OCI-LY1 (cell line): Measurements from ENCODE around the gene G6PD.

ENCODE experiments used
- H2AFZ ChIP-seq: fragments of 200-600 bp; sonication (generic), shearing (Covaris generic); 2 replicates; pipeline ENCODE4 v1.6.0; 2014; ENCODE audit warnings: antibody characterized with exemption, mild to moderate bottlenecking, low read length
- H3F3A ChIP-seq: fragments of 200-600 bp; sonication (generic), shearing (Covaris generic); 2 replicates; pipeline ENCODE4 v1.6.0; 2014; ENCODE audit warnings: mild to moderate bottlenecking, antibody characterized with exemption, low read length, moderate library complexity; ENCODE audit not compliant: insufficient read depth
- H3K27ac ChIP-seq: fragments of 200-600 bp; sonication (generic); 2 replicates; pipeline ENCODE4 v1.5.1; 2014; ENCODE audit warnings: low read length, mixed run types, mild to moderate bottlenecking, low read depth; ENCODE audit not compliant: poor library complexity, severe bottlenecking
- H3K27me3 ChIP-seq: fragments of 200-600 bp; sonication (generic); 2 replicates; pipeline ENCODE4 v1.6.0; 2014; ENCODE audit warnings: antibody characterized with exemption, mild to moderate bottlenecking, low read length, moderate library complexity; ENCODE audit not compliant: insufficient read depth
- H3K36me3 ChIP-seq: fragments of 200-600 bp; sonication (generic); 2 replicates; pipeline ENCODE4 v1.6.1; 2014; ENCODE audit warnings: mild to moderate bottlenecking, antibody characterized with exemption, low read length, moderate library complexity, mixed read lengths; ENCODE audit not compliant: insufficient read depth
- H3K4me1 ChIP-seq: fragments of 200-600 bp; sonication (generic); 2 replicates; pipeline ENCODE4 v1.5.1; 2014; ENCODE audit warnings: mild to moderate bottlenecking, low read length, moderate library complexity; ENCODE audit not compliant: insufficient read depth, severe bottlenecking
- H3K4me2 ChIP-seq: fragments of 200-600 bp; sonication (generic), shearing (Covaris generic); 2 replicates; pipeline ENCODE4 v1.6.1; 2014; ENCODE audit warnings: low read length
- H3K4me3 ChIP-seq: fragments of 200-600 bp; sonication (generic); 2 replicates; pipeline ENCODE4 v1.5.1; 2014; ENCODE audit warnings: low read length, low read depth, mild to moderate bottlenecking, mixed read lengths; ENCODE audit not compliant: poor library complexity, severe bottlenecking
- H3K79me2 ChIP-seq: fragments of 200-600 bp; shearing (Covaris generic); 2 replicates; pipeline ENCODE4 v1.6.1; 2016; ENCODE audit warnings: mixed run types, low read length, mixed read lengths; ENCODE audit not compliant: insufficient read depth
- H3K9ac ChIP-seq: fragments of 200-600 bp; sonication (generic), shearing (Covaris generic); 2 replicates; pipeline ENCODE4 v1.6.1; 2014; ENCODE audit warnings: mild to moderate bottlenecking, low read length, mixed read lengths
- H3K9me2 ChIP-seq: fragments of 200-600 bp; sonication (generic), shearing (Covaris generic); 2 replicates; pipeline ENCODE4 v1.6.1; 2014; ENCODE audit warnings: low read depth, mild to moderate bottlenecking, low read length, mixed read lengths
- H3K9me3 ChIP-seq: fragments of 200-600 bp; shearing (Covaris generic); 2 replicates; pipeline ENCODE4 v1.6.1; 2014; ENCODE audit warnings: low read length, mixed read lengths
- H4K20me1 ChIP-seq: fragments of 200-600 bp; sonication (generic), shearing (Covaris generic); 2 replicates; pipeline ENCODE4 v1.6.0; 2016; ENCODE audit warnings: mild to moderate bottlenecking, low read length; ENCODE audit not compliant: insufficient read depth
- CTCF ChIP-seq: fragments of 200-600 bp; sonication (generic), shearing (Covaris generic); IDR thresholded peaks from 2 replicates; pipeline ENCODE4 v1.5.1; 2017; ENCODE audit warnings: mild to moderate bottlenecking, antibody characterized with exemption, low read length, moderate library complexity, mixed read lengths
- EZH2 ChIP-seq: fragments of 200-600 bp; sonication (generic), shearing (Covaris generic); IDR thresholded peaks from 2 replicates; pipeline ENCODE4 v1.8.0; 2017; ENCODE audit warnings: borderline replicate concordance, mixed run types, mild to moderate bottlenecking, antibody characterized with exemption, low read length, moderate library complexity, mixed read lengths

The G6PD gene

GRCh38 chrX:154526901-154527675 is 19.6 kb downstream of the G6PD start:
- peak overlapping the region; percentile 60 for H3K9ac ChIP-seq
- H3K4me3 ChIP-seq = peak overlapping the region; percentile 50

GRCh38 chrX:154525606-154526490 is 20.8 kb downstream of the G6PD start:
- Histone ChIP-seq H3K27me3 (no peaks in the 10 kb centered on the region), H3K4me1 (peaks cover 16% of the 10 kb centered on the region), H3K9ac (no peak overlapping the region), H4K20me1 (no peaks in the 10 kb centered on the region), H3K4me3 (no peak overlapping the region), H2AFZ (no peak overlapping the region), H3K27ac (no peak overlapping the region), H3F3A (no peaks in the 10 kb centered on the region), H3K9me2 (no peaks in the 10 kb centered on the region), H3K4me2 (no peak overlapping the region), H3K9me3 (no peaks in the 10 kb centered on the region), H3K36me3 (no peaks in the 10 kb centered on the region), H3K79me2 (no peaks in the 10 kb centered on the region)
- TF ChIP-seq EZH2 (no peak), CTCF (no peak)

More at GRCh38 chrX:154526901-154527675, 19.6 kb downstream of the G6PD start:
- H3K4me1 ChIP-seq = peaks cover 16% of the 10 kb centered on the region
- no peaks in the 10 kb centered on the region for H4K20me1 ChIP-seq
- no peak overlapping the region for H2AFZ ChIP-seq
- no peaks in the 10 kb centered on the region for H3K79me2 ChIP-seq
- peak overlapping the region; percentile 81 for H3K27ac ChIP-seq
- no peaks in the 10 kb centered on the region for H3F3A ChIP-seq
- no peaks in the 10 kb centered on the region for H3K27me3 ChIP-seq
- no peaks in the 10 kb centered on the region for H3K36me3 ChIP-seq
- TF ChIP-seq CTCF (peak; percentile 40; the same call in 1 of the 2 replicates), EZH2 (no peak)
- no peaks in the 10 kb centered on the region for H3K9me3 ChIP-seq
- H3K9me2 ChIP-seq = no peaks in the 10 kb centered on the region
- H3K4me2 ChIP-seq = peak overlapping the region; percentile 68

- H2AFZ ChIP-seq = no peak overlapping the region
- no peaks in the 10 kb centered on the region for H3K9me2 ChIP-seq
- H3K9ac ChIP-seq = no peak overlapping the region
- no peak overlapping the region for H3K4me2 ChIP-seq
- no peaks in the 10 kb centered on the region for H3K27me3 ChIP-seq
- H3K36me3 ChIP-seq = no peaks in the 10 kb centered on the region
- H3K79me2 ChIP-seq = no peaks in the 10 kb centered on the region
- no peak overlapping the region for H3K27ac ChIP-seq
- H3F3A ChIP-seq = no peaks in the 10 kb centered on the region
- TF ChIP-seq CTCF (no peak), EZH2 (no peak)
- H3K4me1 ChIP-seq = peaks cover 13% of the 10 kb centered on the region
- no peak overlapping the region for H3K4me3 ChIP-seq
- no peaks in the 10 kb centered on the region for H3K9me3 ChIP-seq
- no peaks in the 10 kb centered on the region for H4K20me1 ChIP-seq
Measured at GRCh38 chrX:154519389-154519788, 27.3 kb downstream of the G6PD start.
